Epidermal melanocyte (primary cell): ENCODE measurements around the gene RB1.

Source experiments
- DNase-seq: peaks from one replicate; pipeline ENCODE4 v3.0.0; 2011; ENCODE audit warnings: low spot score; ENCODE audit not compliant: insufficient read length

The RB1 gene

GRCh38 chr13:48526286-48526685 is 222.7 kb downstream of the RB1 start:
- no peak for DNase-seq

- no peak for DNase-seq
Observed at GRCh38 chr13:48527955-48528354, 224.4 kb downstream of the RB1 start.

- DNase-seq = no peak
Observed at GRCh38 chr13:48528720-48529119, 225.2 kb downstream of the RB1 start.

GRCh38 chr13:48530833-48531232 is 227.3 kb downstream of the RB1 start:
- no peak for DNase-seq
